ENCODE data around the gene DPPA3. TPM values are rescaled to one million over a fixed set of nuclear protein-coding genes. Genes with fewer than 3 reads are reported as not detected.

The DPPA3 gene
- total and polyA plus RNA-seq, 2 of the 13 experiments (the other 11 are each of a cell fraction or from before 2014, with no cell fraction given): not detected

GRCh38 chr12:7747246-7747645 lies 36.0 kb downstream of the DPPA3 start, which contains the start of gene CLEC4C:
TSS of gene CLEC4C (minus strand) at chr12:7747375. CDS start at chr12:7747348, 27 bp downstream.
- Histone ChIP-seq H3K27ac (ENCODE audit: extremely low read length, insufficient read depth, low read length) (no peak within 1 kb of the TSS), H3K4me1 (ENCODE audit: insufficient read depth, low read length) (no peaks in the 10 kb centered on the region), H4K20me1 (ENCODE audit: insufficient read depth, low read length) (no peaks in the 10 kb centered on the region), H3K4me2 (ENCODE audit: low read depth, low read length) (no peak within 1 kb of the TSS), H3K4me3 (replicated peaks in 1 of 3; ENCODE audit: insufficient read depth in 1 of 3, low read depth in 2 of 3, low read length in 3 of 3) (no peak within 1 kb of the TSS), H3K27me3 (ENCODE audit: control insufficient read depth in 1 of 2, insufficient read depth in 2 of 2, low read length in 2 of 2) (peaks cover 0 to 4% of the 10 kb centered on the region in 2 experiments; a peak in 1 of 5 replicates), H2AFZ (ENCODE audit: low read length) (no peak within 1 kb of the TSS), H3K9me3 (ENCODE audit: low read length) (0 out of 2 replicates have a peak, but pooled peaks cover 5% of the 10 kb centered on the region), H3K79me2 (ENCODE audit: insufficient read depth, low read length) (no peaks in the 10 kb centered on the region), H3K9ac (ENCODE audit: insufficient read depth, low read depth, low read length) (no peak within 1 kb of the TSS), H3K36me3 (replicated peaks in 1 of 2; ENCODE audit: control insufficient read depth in 1 of 2, insufficient read depth in 2 of 2, low read length in 2 of 2) (no peaks in the 10 kb centered on the region)
- TF ChIP-seq ZBTB4 (CRISPR knock-in tag; IDR thresholded peaks at IDR 0.05; ENCODE audit: borderline replicate concordance) (no peak), ZNF773 (CRISPR knock-in tag; IDR thresholded peaks at IDR 0.05; ENCODE audit: borderline replicate concordance) (no peak), BORCS8-MEF2B (CRISPR knock-in tag; IDR thresholded peaks at IDR 0.05) (no peak), SPEN (CRISPR knock-in tag; IDR thresholded peaks at IDR 0.05; ENCODE audit: low read depth) (no peak), ZNF431 (CRISPR knock-in tag; IDR thresholded peaks at IDR 0.05; ENCODE audit: borderline replicate concordance, low read depth) (no peak), FOXP4 (CRISPR knock-in tag; IDR thresholded peaks at IDR 0.05) (no peak), ZBTB37 (CRISPR knock-in tag; IDR thresholded peaks at IDR 0.05) (no peak), SAP130 (CRISPR knock-in tag; IDR thresholded peaks at IDR 0.05; ENCODE audit: low read depth) (no peak)
- FAIRE-seq: no peak
- BruUV-seq (replicated peaks): no TSS peak
- WGBS (ENCODE audit: low lambda C conversion rate): 36% methylated on average over 5 of the region's 5 CpGs
- DNase-seq (ENCODE audit: low spot score): no peak
- in situ Hi-C loops (cut with HindIII; ENCODE audit: extremely low pct_ligation_motif_present, low pct_unique_long_range_greater_than_20kb) (no loop called here), intact Hi-C loops (cut with micrococcal nuclease; ENCODE audit: unreplicated experiment) (no loop called here)
- POLR2A ChIA-PET: no interaction called here
- no peak for ATAC-seq
- CTCF ChIA-PET (ENCODE audit: low intra/inter-chr PET ratio, low total read pairs): no interaction called here

All from HepG2 (cell line).